BJ (cell line): ENCODE results near the gene KCNIP3. TPM values are rescaled to one million over a fixed set of nuclear protein-coding genes. Genes with fewer than 3 reads are reported as not detected.
"Not testable (repeated sequence)": the region's sequence is repeated elsewhere in the genome, so short reads cannot be mapped to it uniquely, and the experiment has no call there.

Source experiments
- CTCF ChIA-PET: fragments of 350-600 bp; formaldehyde crosslinking; extraction: SDS; loops from one replicate; lab custom pipeline; 2021; ENCODE audit warnings: antibody characterized with exemption, inconsistent platforms; lab: Yijun Ruan, JAX
- POLR2A ChIA-PET: fragments of 300-600 bp; sonication (Branson Sonifier 250); formaldehyde crosslinking; extraction: SDS; loops from one replicate; lab custom pipeline; 2021; ENCODE audit warnings: antibody characterized with exemption; lab: Charles Lee
- DNase-seq: peaks from one replicate; pipeline ENCODE4 v3.0.0-alpha.2; 2011; ENCODE audit warnings: low read depth
- H3K27me3 ChIP-seq: 2 replicates; pipeline ENCODE4 v1.6.0; 2011; ENCODE audit warnings: low read length; ENCODE audit not compliant: control insufficient read depth, insufficient read depth
- H3K36me3 ChIP-seq: 2 replicates; pipeline ENCODE4 v1.5.1; 2011; ENCODE audit warnings: low read length; ENCODE audit not compliant: control insufficient read depth, insufficient read depth
- H3K4me3 ChIP-seq: 2 replicates; pipeline ENCODE4 v1.5.1; 2011; ENCODE audit warnings: low read depth, mild to moderate bottlenecking, control low read depth, low read length
- polyA plus RNA-seq: library from polyadenylated mRNA; depleted of rRNA; stranded (reverse); fragments of >200 nt; gene quantifications from 2 replicates; pipeline ENCODE4 v1.2.3, GENCODE V29; 2011
- TF ChIP-seq, protein P1 (sequence below): IDR thresholded peaks from 2 replicates; pipeline ENCODE4 v1.5.1; 2011; ENCODE audit warnings: low read depth, mild to moderate bottlenecking, control low read depth, inconsistent platforms, low read length, moderate library complexity; ENCODE audit not compliant: insufficient read depth

Gene KCNIP3
- polyA plus RNA-seq, 1 experiment: 4.1 TPM

DNA sequence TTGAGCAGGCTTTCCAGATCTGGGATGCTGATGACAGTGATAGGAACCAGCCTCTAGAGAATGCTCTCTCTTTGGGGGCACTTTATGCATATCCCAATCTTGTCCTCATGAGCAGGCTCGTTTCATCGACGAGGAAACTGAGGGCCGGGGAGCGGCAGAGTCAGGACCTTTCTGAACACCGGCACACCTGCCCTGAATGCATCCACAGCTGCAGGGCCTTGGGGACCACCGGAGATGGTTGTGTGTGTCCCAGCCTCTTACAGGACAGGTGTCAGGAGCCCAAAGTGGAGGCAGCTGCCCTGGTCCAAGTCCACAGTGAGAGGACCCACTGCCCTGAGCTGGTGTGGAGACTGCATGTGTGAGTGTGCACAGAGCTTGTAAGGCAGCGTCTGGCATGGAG, 57.8 kb downstream of the KCNIP3 start:
- Histone ChIP-seq H3K27me3 (no peaks in the 10 kb centered on the region), H3K36me3 (peaks cover 1% of the 10 kb centered on the region; the same call in 1 of the 2 replicates), H3K4me3 (no peak overlapping the region)
- POLR2A ChIA-PET: no interaction called here
- TF ChIP-seq, protein P1, sequence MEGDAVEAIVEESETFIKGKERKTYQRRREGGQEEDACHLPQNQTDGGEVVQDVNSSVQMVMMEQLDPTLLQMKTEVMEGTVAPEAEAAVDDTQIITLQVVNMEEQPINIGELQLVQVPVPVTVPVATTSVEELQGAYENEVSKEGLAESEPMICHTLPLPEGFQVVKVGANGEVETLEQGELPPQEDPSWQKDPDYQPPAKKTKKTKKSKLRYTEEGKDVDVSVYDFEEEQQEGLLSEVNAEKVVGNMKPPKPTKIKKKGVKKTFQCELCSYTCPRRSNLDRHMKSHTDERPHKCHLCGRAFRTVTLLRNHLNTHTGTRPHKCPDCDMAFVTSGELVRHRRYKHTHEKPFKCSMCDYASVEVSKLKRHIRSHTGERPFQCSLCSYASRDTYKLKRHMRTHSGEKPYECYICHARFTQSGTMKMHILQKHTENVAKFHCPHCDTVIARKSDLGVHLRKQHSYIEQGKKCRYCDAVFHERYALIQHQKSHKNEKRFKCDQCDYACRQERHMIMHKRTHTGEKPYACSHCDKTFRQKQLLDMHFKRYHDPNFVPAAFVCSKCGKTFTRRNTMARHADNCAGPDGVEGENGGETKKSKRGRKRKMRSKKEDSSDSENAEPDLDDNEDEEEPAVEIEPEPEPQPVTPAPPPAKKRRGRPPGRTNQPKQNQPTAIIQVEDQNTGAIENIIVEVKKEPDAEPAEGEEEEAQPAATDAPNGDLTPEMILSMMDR: no peak
- no peak for DNase-seq
- CTCF ChIA-PET: no interaction called here

DNA sequence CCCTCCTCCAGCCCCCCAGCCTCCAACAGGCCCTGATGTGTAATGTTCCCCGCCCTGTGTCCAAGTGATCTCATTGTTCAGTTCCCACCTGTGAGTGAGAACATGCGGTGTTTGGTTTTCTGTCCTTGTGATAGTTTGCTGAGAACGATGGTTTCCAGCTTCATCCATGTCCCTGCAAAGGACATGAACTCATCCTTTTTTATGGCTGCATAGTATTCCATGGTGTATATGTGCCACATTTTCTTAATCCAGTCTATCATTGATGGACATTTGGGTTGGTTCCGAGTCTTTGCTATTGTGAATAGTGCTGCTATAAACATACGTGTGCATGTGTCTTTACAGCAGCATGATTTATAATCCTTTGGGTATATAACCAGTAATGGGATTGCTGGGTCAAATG, 58.3 kb downstream of the KCNIP3 start:
- POLR2A ChIA-PET, DNase-seq, H3K36me3 ChIP-seq, CTCF ChIA-PET, H3K27me3 ChIP-seq, H3K4me3 ChIP-seq: not testable (repeated sequence)

DNA sequence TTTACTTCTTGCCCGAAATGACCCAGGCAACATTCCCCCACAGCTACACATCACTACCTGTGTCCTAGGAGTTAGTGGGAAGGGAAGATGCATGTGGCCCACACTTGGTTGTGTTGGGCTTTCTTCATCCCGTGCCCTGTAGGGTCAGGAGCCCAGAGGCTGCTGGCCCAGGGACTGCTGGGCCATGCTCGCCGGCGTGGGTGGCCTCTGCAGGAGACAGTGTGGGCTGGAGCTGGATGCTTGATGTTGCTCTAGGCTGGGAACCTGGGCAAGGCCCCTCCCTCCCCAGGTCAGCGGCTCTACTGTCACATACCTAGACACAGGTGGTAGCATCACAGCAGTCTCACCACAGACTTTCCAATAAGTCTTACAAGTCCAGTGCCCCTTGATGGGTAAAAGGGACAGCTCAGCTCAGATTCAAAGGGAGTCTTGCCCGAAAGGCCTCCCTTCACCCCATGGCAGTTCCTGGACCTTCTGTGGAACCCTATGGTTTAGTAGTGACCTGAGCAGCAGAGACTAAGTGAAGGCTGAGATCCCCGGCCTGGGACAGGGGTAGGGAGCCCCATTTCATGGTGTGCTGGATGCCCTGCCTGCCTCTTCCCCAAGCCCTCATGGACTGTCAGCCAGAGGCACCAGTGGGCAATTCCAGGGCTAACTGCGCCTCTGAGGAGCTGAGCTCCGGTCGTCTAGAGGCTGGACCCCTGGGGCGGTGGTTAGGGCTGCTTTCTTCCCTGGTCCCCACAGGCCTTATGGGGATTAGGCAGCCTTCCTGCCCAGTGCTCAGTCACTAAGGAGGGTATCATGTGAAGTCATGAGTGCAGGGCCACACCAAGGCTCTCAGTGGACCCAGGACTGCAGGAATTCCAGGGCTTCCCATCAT, 59.9 kb downstream of the KCNIP3 start:
- ChIA-PET CTCF (interaction anchor here (0.8 to 4.2 kb wide), 3 partner anchors 12 to 152 kb away, joined by 3 to 23 read pairs (median 3); no protein-coding TSS in a partner anchor), POLR2A (no interaction called here)
- H3K27me3 ChIP-seq: no peaks in the 10 kb centered on the region
- no peak for DNase-seq
- TF ChIP-seq, protein P1: no peak
- no peak overlapping the region for H3K4me3 ChIP-seq
- peaks cover 1% of the 10 kb centered on the region; the same call in 1 of the 2 replicates for H3K36me3 ChIP-seq

GRCh38 chr2:95357717-95358280, 60.7 kb downstream of the KCNIP3 start:
- POLR2A ChIA-PET: no interaction called here
- DNase-seq: no peak
- CTCF ChIA-PET: interaction anchor here (0.6 to 4.2 kb wide), 6 partner anchors 8 to 126 kb away, joined by 3 to 23 read pairs (median 4); no protein-coding TSS in a partner anchor

GRCh38 chr2:95359031-95359430, 61.9 kb downstream of the KCNIP3 start:
- DNase-seq: peak; percentile 33
- CTCF ChIA-PET: interaction anchor here (1.1 to 4.2 kb wide), 6 partner anchors 9 to 127 kb away, joined by 3 to 23 read pairs (median 4); no protein-coding TSS in a partner anchor
- TF ChIP-seq, protein P1: no peak
- POLR2A ChIA-PET: no interaction called here
- Histone ChIP-seq H3K27me3 (no peaks in the 10 kb centered on the region), H3K4me3 (no peak overlapping the region), H3K36me3 (peaks cover 1% of the 10 kb centered on the region; the same call in 1 of the 2 replicates)

More at GRCh38 chr2:95357717-95358280, 60.7 kb downstream of the KCNIP3 start:
- no peak overlapping the region for H3K4me3 ChIP-seq
- peaks cover 1% of the 10 kb centered on the region; the same call in 1 of the 2 replicates for H3K36me3 ChIP-seq
- H3K27me3 ChIP-seq: no peaks in the 10 kb centered on the region
- TF ChIP-seq, protein P1: no peak
